Measurements from ENCODE around the gene ZNF408.

ZNF408 gene

GRCh38 chr11:46676436-46677158, 24.2 kb upstream of the ZNF408 start:
- FAIRE-seq: no peak

GRCh38 chr11:46677169-46677568, 23.7 kb upstream of the ZNF408 start:
- no peak for FAIRE-seq

- no peak for FAIRE-seq
Measured at GRCh38 chr11:46677991-46678740, 22.7 kb upstream of the ZNF408 start.

GRCh38 chr11:46678741-46679130, 22.1 kb upstream of the ZNF408 start:
- no peak for FAIRE-seq

DNA sequence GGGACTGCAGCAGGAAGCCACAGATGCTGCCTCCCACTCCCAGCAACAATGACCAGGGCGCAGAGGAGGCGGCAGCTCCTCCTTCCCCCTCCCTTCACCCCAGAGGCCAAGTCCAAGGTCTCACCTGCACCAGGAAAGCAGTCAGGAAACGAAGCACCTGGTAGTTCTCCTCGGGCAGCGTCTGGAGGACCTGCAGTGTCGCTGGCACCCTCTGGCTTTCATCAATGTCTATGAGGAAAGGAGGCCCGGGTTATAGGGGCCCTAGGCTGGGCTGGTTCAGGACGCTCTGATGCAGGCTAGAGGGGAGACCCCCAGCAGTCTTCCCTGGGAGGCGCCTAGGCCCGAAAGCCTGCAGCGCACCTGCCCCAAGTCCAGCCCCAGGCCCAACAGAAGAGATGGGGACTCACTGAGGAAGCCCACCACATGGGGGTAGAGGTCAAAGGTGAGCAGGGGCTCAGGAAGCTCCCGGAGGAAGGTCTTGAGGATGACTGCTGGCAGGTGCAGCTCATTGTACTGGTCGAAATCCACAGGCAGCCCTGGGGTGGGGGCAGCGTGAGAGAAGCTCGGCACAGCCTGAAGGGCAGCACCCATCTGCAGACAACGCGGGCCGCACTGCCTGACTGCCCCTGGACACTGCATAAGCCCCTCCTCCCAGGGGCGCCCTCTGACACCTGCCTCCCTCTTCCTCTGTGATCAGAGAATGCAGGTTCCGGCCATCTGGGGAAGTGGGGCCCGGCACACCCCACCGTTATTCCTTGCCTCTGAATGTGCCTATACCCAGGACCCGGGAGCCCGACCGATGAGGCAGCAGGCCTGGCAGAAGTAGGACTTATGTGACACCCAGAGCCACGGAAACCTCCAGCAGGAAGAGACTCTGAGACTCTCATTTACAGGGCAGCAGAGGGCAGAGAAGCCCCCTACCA, 21.3 kb upstream of the ZNF408 start:
- FAIRE-seq: no peak

DNA sequence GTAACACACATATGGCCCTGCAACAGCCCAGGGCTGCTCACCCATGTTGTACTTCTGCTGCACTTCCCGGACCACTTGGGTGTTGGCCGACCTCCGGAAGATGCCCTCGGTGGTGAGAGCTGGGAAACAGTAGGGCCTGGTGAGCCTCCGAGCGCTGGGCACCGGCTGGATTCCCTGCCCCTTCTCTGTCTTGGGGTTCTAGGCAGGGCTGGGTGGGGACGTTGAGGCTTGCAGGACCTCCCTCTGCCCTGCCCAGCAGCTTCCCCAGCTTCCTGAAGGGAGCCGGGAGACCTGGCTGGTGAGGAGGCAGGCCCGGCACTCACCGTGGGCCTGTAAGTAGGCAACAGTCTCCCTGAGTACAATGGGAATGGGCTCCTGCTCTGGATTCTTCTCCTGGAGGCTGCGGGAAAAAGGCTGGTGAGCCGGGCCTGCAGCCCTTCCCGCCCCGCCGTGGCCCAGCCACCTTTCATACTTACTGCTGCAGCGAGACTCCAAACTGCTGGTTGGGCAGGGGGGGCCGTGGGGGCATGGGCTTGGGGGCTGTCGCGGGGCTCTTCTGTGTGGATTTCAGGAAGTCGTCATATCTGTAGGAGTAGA, 20.6 kb upstream of the ZNF408 start:
- FAIRE-seq: no peak

DNA sequence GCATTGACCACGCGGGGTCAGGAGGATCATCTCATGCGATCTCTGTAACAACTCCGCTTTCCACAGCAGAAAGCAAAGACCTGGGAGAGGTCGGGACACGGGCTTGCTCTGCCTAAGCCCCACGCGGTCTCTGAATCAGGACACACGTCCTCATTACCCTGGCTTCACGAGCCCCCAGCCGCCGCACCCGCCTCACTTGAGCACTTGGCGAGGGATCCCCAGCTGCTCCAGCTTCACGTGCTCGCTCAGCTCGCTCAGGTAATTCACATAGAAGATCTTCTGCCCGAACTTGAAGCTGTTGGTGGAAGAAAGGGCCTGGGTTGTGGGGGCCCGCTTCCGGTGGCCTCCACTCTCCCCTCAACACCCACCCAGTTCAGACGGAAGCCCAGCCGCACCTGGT, 20.0 kb upstream of the ZNF408 start:
- no peak for FAIRE-seq

- FAIRE-seq: no peak
Measured at GRCh38 chr11:46681814-46682213, 19.0 kb upstream of the ZNF408 start.

DNA sequence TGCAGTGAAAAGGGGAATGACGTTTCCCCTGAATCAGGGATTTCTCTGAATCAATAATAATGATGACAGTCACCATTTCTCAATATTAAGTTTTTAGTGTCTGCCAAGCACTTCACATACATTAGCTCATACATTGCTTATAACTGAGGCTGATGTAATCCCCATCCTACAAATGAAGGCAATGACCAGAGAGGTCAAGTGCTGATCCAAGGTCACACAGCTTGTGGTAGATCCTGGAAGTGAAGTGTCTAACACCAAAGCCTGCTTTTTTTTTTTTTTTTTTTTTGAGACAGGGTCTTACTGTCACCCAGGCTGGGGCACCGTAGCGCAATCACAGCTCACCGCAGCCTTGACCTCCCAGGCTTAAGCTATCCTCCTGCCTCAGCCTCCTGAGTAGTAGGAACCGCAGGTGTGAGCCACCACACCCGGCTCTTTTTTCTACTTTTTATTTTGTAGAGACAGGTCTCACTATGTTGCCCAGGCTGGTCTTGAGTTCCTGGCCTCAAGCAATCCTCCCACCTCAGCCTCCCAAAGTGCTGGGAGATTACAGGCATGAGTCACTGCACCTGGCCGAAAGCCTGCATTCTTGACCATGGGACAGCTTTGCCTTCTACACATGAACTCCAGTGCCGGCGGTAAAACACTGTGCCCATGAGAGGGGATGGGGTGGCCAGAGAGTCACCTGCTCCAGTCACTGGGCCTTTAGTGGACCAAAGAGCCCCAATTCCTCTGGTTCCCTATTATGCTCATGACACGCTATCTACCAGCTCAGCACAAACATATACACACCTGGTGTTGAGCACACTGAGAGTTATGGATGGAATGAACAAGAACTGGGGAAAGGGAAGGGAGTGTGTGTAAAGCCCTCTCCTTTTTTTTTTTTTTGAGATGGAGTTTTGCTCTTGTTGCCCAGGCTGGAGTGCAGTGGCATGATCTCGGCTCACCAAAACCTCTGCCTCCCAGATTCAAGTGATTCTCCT, 17.8 kb upstream of the ZNF408 start:
- FAIRE-seq: no peak

DNA sequence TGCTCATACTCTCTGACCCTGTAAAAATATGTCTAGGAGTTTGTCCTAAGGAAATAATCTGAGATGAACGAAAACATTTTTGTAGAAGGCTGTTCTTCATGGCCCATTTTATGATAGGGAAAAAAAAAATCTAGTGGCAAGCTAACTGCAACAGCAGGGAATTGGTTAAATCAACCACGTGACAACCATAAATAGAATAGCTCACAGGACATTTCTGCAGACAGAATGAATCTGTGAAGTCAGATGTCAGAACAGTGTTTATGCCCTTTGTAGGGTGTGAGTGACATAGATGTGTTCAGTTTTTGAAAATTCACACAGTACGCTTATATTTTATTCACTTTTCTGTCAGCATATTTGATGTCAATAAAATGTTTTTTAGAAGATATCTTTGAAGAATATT, 16.5 kb upstream of the ZNF408 start:
- no peak for FAIRE-seq

- FAIRE-seq: no peak
Measured at GRCh38 chr11:46686886-46687795, 13.7 kb upstream of the ZNF408 start.

- no peak for FAIRE-seq
Measured at GRCh38 chr11:46690702-46691101, 10.1 kb upstream of the ZNF408 start.

- no peak for FAIRE-seq
Measured at GRCh38 chr11:46692450-46692849, 8.4 kb upstream of the ZNF408 start.

- no peak for FAIRE-seq
Measured at GRCh38 chr11:46693597-46694012, 7.2 kb upstream of the ZNF408 start.

- FAIRE-seq: no peak
Measured at GRCh38 chr11:46694072-46694471, 6.8 kb upstream of the ZNF408 start.

GRCh38 chr11:46694607-46695006, 6.2 kb upstream of the ZNF408 start:
- FAIRE-seq: no peak

DNA sequence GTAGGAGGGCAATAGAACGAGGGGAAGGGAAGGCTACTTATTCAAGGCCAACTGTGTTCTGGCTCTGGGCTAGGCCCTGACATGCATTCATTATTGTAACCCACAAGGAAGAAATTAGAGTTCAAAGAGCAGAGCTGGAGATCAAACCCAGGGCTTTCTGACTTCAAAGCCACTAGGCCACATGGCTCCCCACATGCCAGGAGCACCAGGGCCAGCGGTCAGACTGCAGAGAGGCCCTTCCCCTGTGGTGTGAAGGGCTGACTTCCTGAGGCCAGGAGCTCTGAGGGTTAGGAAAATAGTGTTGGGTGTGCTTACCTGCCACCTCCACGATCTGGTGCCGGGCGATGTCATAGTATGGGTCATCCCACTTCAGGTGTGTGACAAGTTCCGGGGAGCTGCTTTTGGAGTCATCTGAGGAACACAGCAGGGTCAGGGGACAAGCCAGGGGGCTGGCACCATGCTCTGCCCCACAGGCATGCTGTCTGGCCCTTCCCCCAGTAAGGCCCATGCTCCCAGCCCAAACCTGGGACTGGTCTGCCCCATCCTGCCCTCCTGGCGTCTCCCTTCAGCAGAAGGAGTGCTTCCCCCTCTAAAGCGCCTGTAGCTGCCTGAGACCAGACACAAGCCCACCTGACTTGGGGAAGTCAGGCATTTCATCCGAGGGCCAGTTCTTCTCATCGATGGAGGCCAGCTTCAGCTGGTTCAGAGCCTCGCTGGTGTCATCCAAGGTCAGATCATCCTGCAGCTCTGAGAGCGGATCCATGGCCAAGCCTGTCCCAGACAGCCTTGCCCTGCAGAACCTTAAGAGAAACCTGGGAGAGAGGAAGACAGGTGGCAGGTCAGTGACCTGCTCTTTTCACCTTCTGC, 5.3 kb upstream of the ZNF408 start:
- FAIRE-seq: no peak

GRCh38 chr11:46696212-46696558, 4.6 kb upstream of the ZNF408 start:
- no peak for FAIRE-seq

DNA sequence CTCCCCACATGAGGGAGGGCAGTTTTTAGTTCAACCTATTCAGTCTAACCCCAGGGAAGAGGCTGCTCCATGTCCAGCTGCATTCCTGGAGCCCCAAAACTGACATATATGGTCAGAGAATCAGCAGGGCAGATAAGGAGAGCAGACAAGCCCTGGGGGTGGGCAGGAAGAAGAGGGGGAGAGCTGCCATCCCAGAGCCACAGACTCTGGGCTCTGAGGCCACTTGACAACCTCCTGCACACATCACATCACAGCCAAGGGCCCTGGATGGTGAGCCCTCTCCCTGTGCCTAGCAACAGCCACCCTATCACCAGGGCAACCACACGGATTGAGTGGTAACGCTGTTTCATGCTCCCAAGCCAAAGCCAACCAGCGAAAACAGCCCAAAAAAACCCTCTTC, 3.5 kb upstream of the ZNF408 start:
- FAIRE-seq: no peak

DNA sequence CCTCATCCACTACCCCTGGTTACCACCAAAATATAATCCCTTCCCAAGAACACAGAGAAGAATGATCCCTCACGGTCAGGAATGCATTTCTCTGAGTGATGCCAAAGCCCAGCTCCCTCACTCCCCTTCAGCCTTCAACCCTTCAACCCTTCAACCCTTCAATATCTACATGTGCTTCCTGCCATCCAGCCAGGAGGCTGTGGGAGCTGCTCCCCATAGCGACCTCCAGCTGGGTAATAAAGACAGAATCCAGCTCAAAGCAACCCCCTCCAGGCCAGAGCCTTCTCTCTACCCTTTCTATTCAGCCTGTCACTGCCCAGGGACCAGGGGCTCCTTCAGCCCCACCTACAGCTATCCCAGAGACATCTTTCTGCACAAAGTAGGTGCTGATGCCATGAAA, 3.1 kb upstream of the ZNF408 start:
- no peak for FAIRE-seq

Measured in colon (tissue), 2 donors.